Measurements from ENCODE around the gene PDLIM3.

The PDLIM3 gene

GRCh38 chr4:185552254-185552653, 16.9 kb upstream of the PDLIM3 start:
- TF ChIP-seq USF1 (IDR thresholded peaks at IDR 0.05) (no peak), TEAD4 (IDR thresholded peaks at IDR 0.05) (no peak), REST (IDR thresholded peaks at IDR 0.05; ENCODE audit: low read depth) (no peak), YY1 (IDR thresholded peaks at IDR 0.05; ENCODE audit: low read depth) (no peak), CREB1 (IDR thresholded peaks at IDR 0.05; ENCODE audit: low read depth) (no peak), ZBTB7A (IDR thresholded peaks at IDR 0.05; ENCODE audit: low read depth) (no peak), TCF12 (IDR thresholded peaks at IDR 0.05; ENCODE audit: low read depth) (no peak), RAD21 (IDR thresholded peaks at IDR 0.05; ENCODE audit: low read depth) (no peak)

- TF ChIP-seq CREB1 (IDR thresholded peaks at IDR 0.05; ENCODE audit: low read depth), result no peak
- TF ChIP-seq EGR1 (IDR thresholded peaks at IDR 0.05), result no peak
- no peak for TF ChIP-seq FOXM1 (IDR thresholded peaks at IDR 0.05; ENCODE audit: borderline replicate concordance, low read depth)
- TF ChIP-seq TEAD4 (IDR thresholded peaks at IDR 0.05), result no peak
- TF ChIP-seq CEBPB (IDR thresholded peaks at IDR 0.05), result no peak
- no peak for TF ChIP-seq YY1 (IDR thresholded peaks at IDR 0.05; ENCODE audit: low read depth)
- TF ChIP-seq TCF12 (IDR thresholded peaks at IDR 0.05; ENCODE audit: low read depth), result no peak
- no peak for TF ChIP-seq REST (IDR thresholded peaks at IDR 0.05; ENCODE audit: low read depth)
- no peak for TF ChIP-seq ZBTB7A (IDR thresholded peaks at IDR 0.05; ENCODE audit: low read depth)
- TF ChIP-seq TAF1 (IDR thresholded peaks at IDR 0.05; ENCODE audit: low read depth), result no peak
- no peak for TF ChIP-seq MAX (IDR thresholded peaks at IDR 0.05)
- TF ChIP-seq USF1 (IDR thresholded peaks at IDR 0.05), result no peak
- no peak for TF ChIP-seq NFIC (IDR thresholded peaks at IDR 0.05)
Measured at GRCh38 chr4:185550933-185551332, 15.6 kb upstream of the PDLIM3 start.

GRCh38 chr4:185549095-185549639, 13.9 kb upstream of the PDLIM3 start:
- TF ChIP-seq TCF12 (IDR thresholded peaks at IDR 0.05; ENCODE audit: low read depth) (no peak), FOXM1 (IDR thresholded peaks at IDR 0.05; ENCODE audit: borderline replicate concordance, low read depth) (no peak), MAX (IDR thresholded peaks at IDR 0.05) (no peak), USF1 (IDR thresholded peaks at IDR 0.05) (no peak), REST (IDR thresholded peaks at IDR 0.05; ENCODE audit: low read depth) (no peak), RAD21 (IDR thresholded peaks at IDR 0.05; ENCODE audit: low read depth) (no peak), CREB1 (IDR thresholded peaks at IDR 0.05; ENCODE audit: low read depth) (no peak), NFIC (IDR thresholded peaks at IDR 0.05) (no peak), ZBTB7A (IDR thresholded peaks at IDR 0.05; ENCODE audit: low read depth) (no peak), CEBPB (IDR thresholded peaks at IDR 0.05) (no peak), EP300 (IDR thresholded peaks at IDR 0.05; ENCODE audit: borderline replicate concordance) (no peak)

- TF ChIP-seq CEBPB (IDR thresholded peaks at IDR 0.05), result no peak
- TF ChIP-seq EGR1 (IDR thresholded peaks at IDR 0.05), result no peak
- no peak for TF ChIP-seq TCF12 (IDR thresholded peaks at IDR 0.05; ENCODE audit: low read depth)
- no peak for TF ChIP-seq ZBTB7A (IDR thresholded peaks at IDR 0.05; ENCODE audit: low read depth)
- TF ChIP-seq MAX (IDR thresholded peaks at IDR 0.05), result no peak
- TF ChIP-seq NFIC (IDR thresholded peaks at IDR 0.05), result no peak
Measured at GRCh38 chr4:185548587-185548986, 13.3 kb upstream of the PDLIM3 start.
